HFFc6 (cell line): Measurements from ENCODE around the gene KCMF1. TPM values are rescaled to one million over a fixed set of nuclear protein-coding genes. Genes with fewer than 3 reads are reported as not detected.

ENCODE experiments used
- DNase-seq: peaks from one replicate; pipeline ENCODE4 v3.0.0-alpha.2; 2018
- H3K27ac Mint-ChIP-seq: 2 replicates; pipeline ENCODE4 v1.8.0; 2020; ENCODE audit warnings: mild to moderate bottlenecking, mixed read lengths
- H3K27me3 Mint-ChIP-seq: 2 replicates; pipeline ENCODE4 v1.8.0; 2021; ENCODE audit warnings: mild to moderate bottlenecking, moderate library complexity, mixed read lengths; ENCODE audit not compliant: insufficient read depth
- H3K36me3 Mint-ChIP-seq: 2 replicates; pipeline ENCODE4 v1.8.0; 2021; ENCODE audit warnings: low read depth, mixed read lengths
- H3K4me1 Mint-ChIP-seq: 2 replicates; pipeline ENCODE4 v1.8.0; 2020; ENCODE audit warnings: low read depth, mixed read lengths
- H3K4me3 Mint-ChIP-seq: 2 replicates; pipeline ENCODE4 v1.8.0; 2020; ENCODE audit warnings: mild to moderate bottlenecking, moderate library complexity, mixed read lengths
- H3K9me3 Mint-ChIP-seq: 2 replicates; pipeline ENCODE4 v1.8.0; 2020; ENCODE audit warnings: mild to moderate bottlenecking, mixed read lengths
- CTCF ChIP-seq: fragments of 200-600 bp; sonication (generic); IDR thresholded peaks from 2 replicates; pipeline ENCODE4 v1.5.0; 2021; ENCODE audit warnings: antibody characterized with exemption, mild to moderate bottlenecking
- total RNA-seq, 6 experiments: library from RNA; stranded (reverse); fragmentation: NEBNext Ultra II Directional; extraction: Animal tissue kit (Norgen Biotek cat#: 25700); gene quantifications; 2 replicates in 1 of 6; 3 replicates in 5 of 6; pipeline ENCODE4 v1.2.3, GENCODE V29; 2021

The KCMF1 gene
- total RNA-seq, 6 experiments from 2014 or later, result 95.7 to 105 (median 101) TPM

- Mint-ChIP-seq H3K4me3 (peak overlapping the region; percentile 64), H3K27ac (peak overlapping the region; percentile 77)
- no peak for TF ChIP-seq CTCF
These were observed 7.7 kb upstream of the KCMF1 start for GRCh38 chr2:84963323-84963691.

GRCh38 chr2:84963692-84964405, 7.1 kb upstream of the KCMF1 start:
- Mint-ChIP-seq H3K36me3 (peaks cover 44% of the 10 kb centered on the region), H3K4me3 (peak overlapping the region; percentile 64), H3K27ac (peak overlapping the region; percentile 77), H3K4me1 (peaks cover 74% of the 10 kb centered on the region), H3K27me3 (peaks cover 6% of the 10 kb centered on the region), H3K9me3 (no peaks in the 10 kb centered on the region)
- DNase-seq, result peak; percentile 90
- no peak for TF ChIP-seq CTCF

More at GRCh38 chr2:84963323-84963691, 7.7 kb upstream of the KCMF1 start:
- DNase-seq, result no peak
- H3K4me1 Mint-ChIP-seq, result peaks cover 76% of the 10 kb centered on the region
- H3K27me3 Mint-ChIP-seq, result peaks cover 6% of the 10 kb centered on the region
- no peaks in the 10 kb centered on the region for H3K9me3 Mint-ChIP-seq
- H3K36me3 Mint-ChIP-seq, result peaks cover 42% of the 10 kb centered on the region

- TF ChIP-seq CTCF, result no peak
- H3K27me3 Mint-ChIP-seq, result peaks cover 2% of the 10 kb centered on the region; the same call in 1 of the 2 replicates
- no peak for DNase-seq
- no peaks in the 10 kb centered on the region for H3K9me3 Mint-ChIP-seq
- H3K4me1 Mint-ChIP-seq, result peaks cover 73% of the 10 kb centered on the region
- peaks cover 52% of the 10 kb centered on the region for H3K36me3 Mint-ChIP-seq
- H3K4me3 Mint-ChIP-seq, result peak overlapping the region; percentile 18
- peak overlapping the region; percentile 29; the same call in 1 of the 2 replicates for H3K27ac Mint-ChIP-seq
These were observed 6.4 kb upstream of the KCMF1 start for GRCh38 chr2:84964406-84965191.

GRCh38 chr2:84965192-84965516, 5.8 kb upstream of the KCMF1 start:
- Mint-ChIP-seq H3K36me3 (peaks cover 57% of the 10 kb centered on the region), H3K27ac (peak overlapping the region; percentile 29; the same call in 1 of the 2 replicates)
- TF ChIP-seq CTCF, result no peak

GRCh38 chr2:84965827-84966226, 5.1 kb upstream of the KCMF1 start:
- DNase-seq, result no peak
- TF ChIP-seq CTCF, result no peak
- peaks cover 2% of the 10 kb centered on the region for H3K27me3 Mint-ChIP-seq
- no peaks in the 10 kb centered on the region for H3K9me3 Mint-ChIP-seq
- H3K27ac Mint-ChIP-seq, result no peak overlapping the region
- H3K36me3 Mint-ChIP-seq, result peaks cover 58% of the 10 kb centered on the region
- no peak overlapping the region for H3K4me3 Mint-ChIP-seq
- H3K4me1 Mint-ChIP-seq, result peaks cover 61% of the 10 kb centered on the region

More at GRCh38 chr2:84965192-84965516, 5.8 kb upstream of the KCMF1 start:
- Mint-ChIP-seq H3K27me3 (peaks cover 2% of the 10 kb centered on the region), H3K4me3 (0 out of 2 replicates have a peak overlapping the region, but pooled peaks have one; percentile 15), H3K9me3 (no peaks in the 10 kb centered on the region), H3K4me1 (peaks cover 67% of the 10 kb centered on the region)
- DNase-seq, result no peak
